Neural progenitor cell (in vitro differentiated cells): ENCODE results near the gene SIVA1. TPM values are rescaled to one million over a fixed set of nuclear protein-coding genes. Genes with fewer than 3 reads are reported as not detected.

ENCODE experiments used
- DNase-seq: peaks from one replicate; pipeline ENCODE4 v3.0.0-alpha.2; 2016; ENCODE audit warnings: low spot score
- H2AFZ ChIP-seq: fragments of 200-600 bp; sonication (generic); replicated peaks from 2 replicates; pipeline ENCODE4 v1.6.1; 2016; ENCODE audit warnings: antibody characterized with exemption
- H3F3A ChIP-seq: fragments of 200-600 bp; sonication (generic); 2 replicates; pipeline ENCODE4 v1.6.1; 2016; ENCODE audit warnings: antibody characterized with exemption, low read depth
- H3K27ac ChIP-seq: fragments of 200-600 bp; sonication (generic); 2 replicates; pipeline ENCODE4 v1.5.1; 2016; ENCODE audit warnings: mild to moderate bottlenecking
- H3K27me3 ChIP-seq: fragments of 200-600 bp; sonication (generic); 2 replicates; pipeline ENCODE4 v1.6.1; 2016; ENCODE audit warnings: mild to moderate bottlenecking, moderate library complexity
- H3K36me3 ChIP-seq: fragments of 200-600 bp; sonication (generic); 2 replicates; pipeline ENCODE4 v1.5.1; 2016
- H3K4me1 ChIP-seq: fragments of 200-600 bp; sonication (generic); 2 replicates; pipeline ENCODE4 v1.6.1; 2016; ENCODE audit warnings: mixed run types
- H3K4me2 ChIP-seq: fragments of 200-600 bp; sonication (generic); 2 replicates; pipeline ENCODE4 v1.6.1; 2016
- H3K4me3 ChIP-seq: fragments of 200-600 bp; sonication (generic); 2 replicates; pipeline ENCODE4 v1.5.1; 2016
- H3K79me2 ChIP-seq: fragments of 200-600 bp; sonication (generic); 2 replicates; pipeline ENCODE4 v1.6.1; 2016; ENCODE audit warnings: low read depth
- H3K9ac ChIP-seq: fragments of 200-600 bp; sonication (generic); 2 replicates; pipeline ENCODE4 v1.6.1; 2016
- H3K9me3 ChIP-seq: fragments of 200-600 bp; sonication (generic); 2 replicates; pipeline ENCODE4 v1.5.1; 2016; ENCODE audit warnings: low read depth
- H4K20me1 ChIP-seq: fragments of 200-600 bp; sonication (generic); 2 replicates; pipeline ENCODE4 v1.6.1; 2016; ENCODE audit warnings: low read depth
- H3K27ac Mint-ChIP-seq: 3 replicates; pipeline ENCODE4 v1.8.0; 2021; ENCODE audit warnings: mixed read lengths
- H3K27me3 Mint-ChIP-seq: 2 replicates; pipeline ENCODE4 v1.8.0; 2022; ENCODE audit warnings: low read depth, mild to moderate bottlenecking, inconsistent platforms, moderate library complexity, mixed read lengths; ENCODE audit not compliant: insufficient read depth
- H3K36me3 Mint-ChIP-seq: 3 replicates; pipeline ENCODE4 v1.8.0; 2021; ENCODE audit warnings: mixed read lengths
- H3K4me1 Mint-ChIP-seq: 3 replicates; pipeline ENCODE4 v1.8.0; 2021; ENCODE audit warnings: mixed read lengths
- H3K4me3 Mint-ChIP-seq: 3 replicates; pipeline ENCODE4 v1.8.0; 2021; ENCODE audit warnings: mild to moderate bottlenecking, moderate library complexity, mixed read lengths
- H3K9me3 Mint-ChIP-seq: 3 replicates; pipeline ENCODE4 v1.8.0; 2020; ENCODE audit warnings: mixed read lengths
- EZH2 ChIP-seq: fragments of 200-600 bp; sonication (generic); IDR thresholded peaks from 2 replicates; pipeline ENCODE4 v1.6.1; 2017; ENCODE audit warnings: antibody characterized with exemption, mild to moderate bottlenecking, moderate library complexity
- EZH2phosphoT487 ChIP-seq: fragments of 200-600 bp; sonication (generic); IDR thresholded peaks from 2 replicates; pipeline ENCODE4 v1.6.1; 2017; ENCODE audit warnings: antibody characterized with exemption
- total RNA-seq: library from RNA; depleted of rRNA; stranded (reverse); fragments of >200 nt; gene quantifications from 2 replicates; pipeline ENCODE4 v1.2.3, GENCODE V29; 2015; ENCODE audit warnings: low replicate concordance
- TF ChIP-seq, protein P1 (sequence below): fragments of 200-600 bp; sonication (generic); IDR thresholded peaks from 2 replicates; pipeline ENCODE4 v1.5.1; 2017; ENCODE audit warnings: antibody characterized with exemption, mild to moderate bottlenecking

SIVA1 gene
- total RNA-seq, 1 donor from 2014 or later, result 139 TPM

GRCh38 chr14:104744484-104744883 lies 8.5 kb upstream of the SIVA1 start:
- Histone ChIP-seq H3F3A (peaks cover 14% of the 10 kb centered on the region), H3K4me1 (peaks cover 5% of the 10 kb centered on the region), H3K36me3 (no peaks in the 10 kb centered on the region), H3K9me3 (no peaks in the 10 kb centered on the region), H3K27me3 (no peaks in the 10 kb centered on the region), H3K79me2 (no peaks in the 10 kb centered on the region), H3K9ac (no peak overlapping the region), H3K4me3 (no peak overlapping the region), H3K27ac (no peak overlapping the region), H3K4me2 (no peak overlapping the region), H4K20me1 (no peaks in the 10 kb centered on the region), H2AFZ (no peak overlapping the region)
- TF ChIP-seq, protein P1, sequence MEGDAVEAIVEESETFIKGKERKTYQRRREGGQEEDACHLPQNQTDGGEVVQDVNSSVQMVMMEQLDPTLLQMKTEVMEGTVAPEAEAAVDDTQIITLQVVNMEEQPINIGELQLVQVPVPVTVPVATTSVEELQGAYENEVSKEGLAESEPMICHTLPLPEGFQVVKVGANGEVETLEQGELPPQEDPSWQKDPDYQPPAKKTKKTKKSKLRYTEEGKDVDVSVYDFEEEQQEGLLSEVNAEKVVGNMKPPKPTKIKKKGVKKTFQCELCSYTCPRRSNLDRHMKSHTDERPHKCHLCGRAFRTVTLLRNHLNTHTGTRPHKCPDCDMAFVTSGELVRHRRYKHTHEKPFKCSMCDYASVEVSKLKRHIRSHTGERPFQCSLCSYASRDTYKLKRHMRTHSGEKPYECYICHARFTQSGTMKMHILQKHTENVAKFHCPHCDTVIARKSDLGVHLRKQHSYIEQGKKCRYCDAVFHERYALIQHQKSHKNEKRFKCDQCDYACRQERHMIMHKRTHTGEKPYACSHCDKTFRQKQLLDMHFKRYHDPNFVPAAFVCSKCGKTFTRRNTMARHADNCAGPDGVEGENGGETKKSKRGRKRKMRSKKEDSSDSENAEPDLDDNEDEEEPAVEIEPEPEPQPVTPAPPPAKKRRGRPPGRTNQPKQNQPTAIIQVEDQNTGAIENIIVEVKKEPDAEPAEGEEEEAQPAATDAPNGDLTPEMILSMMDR, result no peak
- no peak for TF ChIP-seq EZH2phosphoT487
- TF ChIP-seq EZH2, result no peak
- Mint-ChIP-seq H3K27ac (no peak overlapping the region), H3K9me3 (no peaks in the 10 kb centered on the region), H3K4me1 (peaks cover 34% of the 10 kb centered on the region), H3K36me3 (peaks cover 6% of the 10 kb centered on the region), H3K27me3 (peaks cover 2% of the 10 kb centered on the region), H3K4me3 (no peak overlapping the region)
- DNase-seq, result no peak

DNA sequence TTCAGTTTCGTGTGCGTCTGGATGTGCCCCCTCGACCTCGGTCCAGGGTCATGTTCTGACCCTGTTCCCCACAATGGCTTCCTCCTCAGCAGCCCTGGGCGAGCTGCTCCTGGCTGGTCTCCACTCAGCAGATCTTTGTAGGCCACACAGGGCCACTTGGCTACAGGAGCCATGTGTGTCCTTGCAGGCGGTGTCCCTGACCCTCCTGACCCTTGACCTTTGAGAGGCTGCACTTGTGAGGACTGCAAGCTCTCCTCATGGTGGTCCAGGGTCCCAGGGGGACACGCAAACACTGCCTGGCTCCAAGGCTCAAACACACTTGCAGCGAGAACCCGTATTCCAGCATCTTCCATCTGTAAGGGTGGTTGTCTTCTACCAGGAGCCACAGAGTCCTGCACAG lies 7.5 kb upstream of the SIVA1 start:
- no peak overlapping the region for H3K4me3 Mint-ChIP-seq
- no peak overlapping the region for H3K9ac ChIP-seq
- H3K27ac ChIP-seq, result no peak overlapping the region
- peaks cover 5% of the 10 kb centered on the region for H3K4me1 ChIP-seq
- H3K4me3 ChIP-seq, result no peak overlapping the region
- H3K9me3 Mint-ChIP-seq, result peaks cover 5% of the 10 kb centered on the region
- H3K79me2 ChIP-seq, result no peaks in the 10 kb centered on the region
- H3K27ac Mint-ChIP-seq, result no peak overlapping the region
- H3F3A ChIP-seq, result peaks cover 16% of the 10 kb centered on the region
- no peak overlapping the region for H2AFZ ChIP-seq
- DNase-seq, result no peak
- TF ChIP-seq, protein P1, result no peak
- no peak for TF ChIP-seq EZH2phosphoT487
- TF ChIP-seq EZH2, result no peak
- no peaks in the 10 kb centered on the region for H4K20me1 ChIP-seq
- H3K4me1 Mint-ChIP-seq, result peaks cover 40% of the 10 kb centered on the region
- no peak overlapping the region for H3K4me2 ChIP-seq
- peaks cover 7% of the 10 kb centered on the region for H3K27me3 Mint-ChIP-seq
- no peaks in the 10 kb centered on the region for H3K36me3 ChIP-seq
- H3K36me3 Mint-ChIP-seq, result peaks cover 7% of the 10 kb centered on the region
- no peaks in the 10 kb centered on the region for H3K9me3 ChIP-seq
- no peaks in the 10 kb centered on the region for H3K27me3 ChIP-seq

GRCh38 chr14:104746071-104746545 lies 6.8 kb upstream of the SIVA1 start:
- Mint-ChIP-seq H3K27ac (no peak overlapping the region), H3K9me3 (peaks cover 7% of the 10 kb centered on the region), H3K4me1 (peaks cover 40% of the 10 kb centered on the region), H3K4me3 (no peak overlapping the region), H3K27me3 (peaks cover 8% of the 10 kb centered on the region), H3K36me3 (peaks cover 7% of the 10 kb centered on the region)
- no peak for DNase-seq
- Histone ChIP-seq H3K9me3 (no peaks in the 10 kb centered on the region), H3K79me2 (no peaks in the 10 kb centered on the region), H2AFZ (no peak overlapping the region), H3K4me3 (no peak overlapping the region), H3K4me2 (no peak overlapping the region), H3K36me3 (no peaks in the 10 kb centered on the region), H4K20me1 (no peaks in the 10 kb centered on the region), H3K9ac (no peak overlapping the region), H3K4me1 (peaks cover 5% of the 10 kb centered on the region), H3K27me3 (no peaks in the 10 kb centered on the region), H3K27ac (no peak overlapping the region), H3F3A (peaks cover 16% of the 10 kb centered on the region)
- TF ChIP-seq EZH2 (no peak), EZH2phosphoT487 (no peak)
- TF ChIP-seq, protein P1, result no peak
